Kidney epithelial cell (primary cell): Measurements from ENCODE around the gene TIAM2. TPM values are rescaled to one million over a fixed set of nuclear protein-coding genes. Genes with fewer than 3 reads are reported as not detected.

Experiments
- DNase-seq: peaks from one replicate; pipeline ENCODE4 v3.0.0-alpha.2; 2010; ENCODE audit warnings: low read depth
- H3K27me3 ChIP-seq: 2 replicates; pipeline ENCODE4 v1.6.0; 2011; ENCODE audit warnings: low read length; ENCODE audit not compliant: control insufficient read depth, insufficient read depth
- H3K36me3 ChIP-seq: 2 replicates; pipeline ENCODE4 v1.5.1; 2011; ENCODE audit warnings: low read length; ENCODE audit not compliant: control insufficient read depth, insufficient read depth
- H3K4me3 ChIP-seq: 2 replicates; pipeline ENCODE4 v1.5.1; 2011; ENCODE audit warnings: low read depth, mild to moderate bottlenecking, control low read depth, low read length
- CTCF ChIP-seq: IDR thresholded peaks from 2 replicates; pipeline ENCODE4 v1.5.1; 2011; ENCODE audit warnings: mild to moderate bottlenecking, moderate library complexity, low read length, control low read depth, inconsistent platforms; ENCODE audit not compliant: insufficient read depth, poor library complexity, severe bottlenecking
- total RNA-seq: library from RNA; depleted of rRNA; stranded (reverse); fragments of >200 nt; gene quantifications from 2 replicates; pipeline ENCODE4 v1.2.3, GENCODE V29; 2015

Gene TIAM2
- total RNA-seq, 1 donor from 2014 or later, result 21.3 TPM

GRCh38 chr6:155155787-155156447, 160.8 kb downstream of the TIAM2 start:
- no peak for DNase-seq
- H3K27me3 ChIP-seq, result no peaks in the 10 kb centered on the region
- H3K36me3 ChIP-seq, result no peaks in the 10 kb centered on the region
- TF ChIP-seq CTCF, result no peak
- no peak overlapping the region for H3K4me3 ChIP-seq

GRCh38 chr6:155157101-155157500, 162.0 kb downstream of the TIAM2 start:
- no peaks in the 10 kb centered on the region for H3K27me3 ChIP-seq
- no peak for DNase-seq
- no peak for TF ChIP-seq CTCF
- H3K4me3 ChIP-seq, result no peak overlapping the region
- no peaks in the 10 kb centered on the region for H3K36me3 ChIP-seq

- Histone ChIP-seq H3K4me3 (no peak overlapping the region), H3K27me3 (no peaks in the 10 kb centered on the region), H3K36me3 (no peaks in the 10 kb centered on the region)
- TF ChIP-seq CTCF, result no peak
- no peak for DNase-seq
These were observed 163.1 kb downstream of the TIAM2 start for GRCh38 chr6:155158030-155158843.

- no peak for DNase-seq
- no peak for TF ChIP-seq CTCF
- H3K36me3 ChIP-seq, result no peaks in the 10 kb centered on the region
- H3K27me3 ChIP-seq, result no peaks in the 10 kb centered on the region
- H3K4me3 ChIP-seq, result no peak overlapping the region
These were observed 167.6 kb downstream of the TIAM2 start for GRCh38 chr6:155162682-155163081.

- no peaks in the 10 kb centered on the region for H3K27me3 ChIP-seq
- no peak for TF ChIP-seq CTCF
- no peak for DNase-seq
- no peak overlapping the region for H3K4me3 ChIP-seq
- no peaks in the 10 kb centered on the region for H3K36me3 ChIP-seq
These were observed 168.5 kb downstream of the TIAM2 start for GRCh38 chr6:155163601-155164000.
